Keratinocyte (primary cell): Measurements from ENCODE around the gene RPL34.

Experiments used
- EZH2 ChIP-seq: IDR thresholded peaks from one replicate; pipeline ENCODE4 v1.6.1; 2012; ENCODE audit warnings: inconsistent platforms, mild to moderate bottlenecking, low read length, moderate library complexity
- TF ChIP-seq, protein P1 (sequence below), 3 experiments: IDR thresholded peaks in 1 of 3; conservative IDR thresholded peaks in 1 of 3; optimal IDR thresholded peaks in 1 of 3; 2 replicates in 2 of 3; 3 replicates in 1 of 3; pipeline versions ENCODE3 to v1.5.1; 2011; ENCODE audit warnings: low read length in 3 of 3, mild to moderate bottlenecking in 3 of 3, moderate library complexity in 2 of 3, control low read depth in 1 of 3, inconsistent platforms in 1 of 3; ENCODE audit not compliant: insufficient read depth in 2 of 3; ENCODE audit errors: extremely low read depth in 1 of 3

DNA sequence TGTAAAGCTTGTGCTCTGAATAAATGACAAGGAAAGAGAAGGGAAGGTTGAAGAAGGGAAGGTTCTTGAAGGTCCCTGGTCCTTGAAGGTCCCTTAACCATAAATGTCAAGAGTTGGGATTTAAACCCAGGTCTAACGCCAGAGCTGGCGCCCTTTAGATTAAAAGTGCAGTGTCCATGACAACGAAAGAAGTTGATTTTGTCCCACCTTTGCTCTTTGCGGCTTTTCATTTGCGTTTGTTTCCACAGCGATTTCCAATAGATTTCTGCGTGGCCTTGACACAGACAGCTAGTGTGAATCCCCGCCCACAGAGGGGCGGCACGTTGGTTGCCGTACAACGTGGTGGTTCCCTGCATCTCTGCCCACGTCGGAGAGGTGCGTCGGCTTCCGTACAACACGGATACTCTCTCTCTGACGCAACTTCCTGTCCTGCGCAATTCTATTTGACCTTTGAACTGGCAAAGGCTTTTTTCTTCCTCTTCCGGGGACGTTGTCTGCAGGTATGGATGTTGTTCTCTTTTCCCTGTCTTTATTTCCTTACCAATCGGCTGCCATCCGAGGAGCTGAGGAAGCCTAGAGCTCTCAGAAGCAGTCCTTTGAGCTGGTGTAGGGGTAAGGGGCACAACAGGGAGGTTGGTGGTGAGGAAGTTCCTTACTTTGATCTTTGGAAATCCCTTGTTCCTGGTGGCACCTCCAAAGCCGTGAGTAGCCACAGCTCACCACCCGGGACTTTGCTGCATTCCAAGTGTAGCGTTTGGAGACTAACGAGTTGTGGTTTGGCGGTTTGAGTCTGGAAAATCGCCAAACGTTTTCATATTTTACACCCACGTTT lies at the start of gene RPL34:
- TF ChIP-seq, protein P1, sequence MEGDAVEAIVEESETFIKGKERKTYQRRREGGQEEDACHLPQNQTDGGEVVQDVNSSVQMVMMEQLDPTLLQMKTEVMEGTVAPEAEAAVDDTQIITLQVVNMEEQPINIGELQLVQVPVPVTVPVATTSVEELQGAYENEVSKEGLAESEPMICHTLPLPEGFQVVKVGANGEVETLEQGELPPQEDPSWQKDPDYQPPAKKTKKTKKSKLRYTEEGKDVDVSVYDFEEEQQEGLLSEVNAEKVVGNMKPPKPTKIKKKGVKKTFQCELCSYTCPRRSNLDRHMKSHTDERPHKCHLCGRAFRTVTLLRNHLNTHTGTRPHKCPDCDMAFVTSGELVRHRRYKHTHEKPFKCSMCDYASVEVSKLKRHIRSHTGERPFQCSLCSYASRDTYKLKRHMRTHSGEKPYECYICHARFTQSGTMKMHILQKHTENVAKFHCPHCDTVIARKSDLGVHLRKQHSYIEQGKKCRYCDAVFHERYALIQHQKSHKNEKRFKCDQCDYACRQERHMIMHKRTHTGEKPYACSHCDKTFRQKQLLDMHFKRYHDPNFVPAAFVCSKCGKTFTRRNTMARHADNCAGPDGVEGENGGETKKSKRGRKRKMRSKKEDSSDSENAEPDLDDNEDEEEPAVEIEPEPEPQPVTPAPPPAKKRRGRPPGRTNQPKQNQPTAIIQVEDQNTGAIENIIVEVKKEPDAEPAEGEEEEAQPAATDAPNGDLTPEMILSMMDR (optimal IDR thresholded peaks at IDR 0.05 in 1 of 3, IDR thresholded peaks at IDR 0.05 in 1 of 3, conservative IDR thresholded peaks at IDR 0.05 in 1 of 3; ENCODE audit: extremely low read depth in 1 of 3, insufficient read depth in 2 of 3, low read length in 3 of 3): no peak
- no peak for TF ChIP-seq EZH2
